GM18502 (cell line): ENCODE measurements around the gene PRXL2A.
A peak's percentile ranks its signal among the peaks of the same experiment; 100 is the strongest.
"Not testable (repeated sequence)": the region's sequence is repeated elsewhere in the genome, so short reads cannot be mapped to it uniquely, and the experiment has no call there.

ENCODE experiments used
- ATAC-seq: cut with Tn5 transposase; IDR thresholded peaks from one replicate; pipeline ENCODE4 v1.9.1; 2021; ENCODE audit warnings: mild to moderate bottlenecking; ENCODE audit not compliant: unreplicated experiment, poor library complexity

Gene PRXL2A

GRCh38 chr10:80408242-80409101, at the start of gene PRXL2A:
PRXL2A (plus strand) TSS chr10:80408551; CDS start chr10:80420468, 11,917 bp downstream.
- ATAC-seq: peak; percentile 96

- not testable (repeated sequence) for ATAC-seq
Measured at GRCh38 chr10:80358925-80359324, 49.4 kb upstream of the PRXL2A start.

- no peak for ATAC-seq
Measured at GRCh38 chr10:80359644-80360043, 48.7 kb upstream of the PRXL2A start.

GRCh38 chr10:80365510-80365909, 42.8 kb upstream of the PRXL2A start:
- no peak for ATAC-seq

- no peak for ATAC-seq
Measured at GRCh38 chr10:80371467-80371866, 36.9 kb upstream of the PRXL2A start.

GRCh38 chr10:80372675-80373074, 35.7 kb upstream of the PRXL2A start:
- ATAC-seq: no peak

GRCh38 chr10:80373502-80373901, 34.8 kb upstream of the PRXL2A start:
- ATAC-seq: no peak

GRCh38 chr10:80379701-80380100, 28.6 kb upstream of the PRXL2A start:
- no peak for ATAC-seq

- ATAC-seq: no peak
Measured at GRCh38 chr10:80380185-80380584, 28.2 kb upstream of the PRXL2A start.

GRCh38 chr10:80382989-80383388, 25.4 kb upstream of the PRXL2A start:
- peak; percentile 73 for ATAC-seq

- ATAC-seq: no peak
Measured at GRCh38 chr10:80390740-80391139, 17.6 kb upstream of the PRXL2A start.

- no peak for ATAC-seq
Measured at GRCh38 chr10:80392250-80392649, 16.1 kb upstream of the PRXL2A start.

- no peak for ATAC-seq
Measured at GRCh38 chr10:80394358-80394916, 13.9 kb upstream of the PRXL2A start.

- no peak for ATAC-seq
Measured at GRCh38 chr10:80397014-80397413, 11.3 kb upstream of the PRXL2A start.

- no peak for ATAC-seq
Measured at GRCh38 chr10:80400136-80400804, 8.1 kb upstream of the PRXL2A start.

GRCh38 chr10:80405035-80405434, 3.3 kb upstream of the PRXL2A start:
- no peak for ATAC-seq

- ATAC-seq: no peak
Measured at GRCh38 chr10:80405626-80406025, 2.7 kb upstream of the PRXL2A start.

GRCh38 chr10:80406204-80406603, 2.1 kb upstream of the PRXL2A start:
- ATAC-seq: no peak

GRCh38 chr10:80407812-80408241, 524 bp upstream of the PRXL2A start:
- peak; percentile 33 for ATAC-seq

GRCh38 chr10:80409121-80409520, 770 bp downstream of the PRXL2A start:
- no peak for ATAC-seq

GRCh38 chr10:80410122-80410521, 1.8 kb downstream of the PRXL2A start:
- ATAC-seq: no peak
